SK-N-SH (cell line): ENCODE results near the gene PAM. TPM values are rescaled to one million over a fixed set of nuclear protein-coding genes. Genes with fewer than 3 reads are reported as not detected.

Experiments
- CTCF ChIA-PET: fragments of 300-600, 350-600 bp; formaldehyde crosslinking; extraction: SDS; loops from one replicate; lab custom pipeline; 2021; lab: Yijun Ruan, JAX
- POLR2A ChIA-PET: fragments of 350-600 bp; sonication (Branson Sonifier 250); formaldehyde crosslinking; extraction: SDS; loops from one replicate; lab custom pipeline; 2020; ENCODE audit warnings: antibody characterized with exemption, inconsistent platforms; lab: Yijun Ruan, JAX
- DNase-seq: peaks from one replicate; pipeline ENCODE4 v3.0.0; 2012
- H2AFZ ChIP-seq: fragments of 200-600 bp; sonication (generic); 2 replicates; pipeline ENCODE4 v1.8.1; 2016; ENCODE audit warnings: antibody characterized with exemption, mild to moderate bottlenecking, low read depth
- H3F3A ChIP-seq: fragments of 200-600 bp; sonication (generic); replicated peaks from 2 replicates; pipeline ENCODE3; 2016; ENCODE audit warnings: antibody characterized with exemption, mild to moderate bottlenecking; ENCODE audit not compliant: insufficient read depth
- H3K27ac ChIP-seq, 2 experiments: fragments of 200-500 bp in 1 of 2; fragments of 200-600 bp in 1 of 2; sonication (Bioruptor generic) in 1 of 2; sonication (generic), shearing (Covaris generic) in 1 of 2; 2 replicates each; pipeline versions ENCODE4 v1.5.1 to v1.6.1; 2014 to 2016; ENCODE audit warnings: low read depth in 2 of 2, inconsistent platforms in 1 of 2, low read length in 1 of 2, mild to moderate bottlenecking in 1 of 2, mixed read lengths in 1 of 2
- H3K27me3 ChIP-seq: fragments of 200-600 bp; sonication (generic), shearing (Covaris generic); 2 replicates; pipeline ENCODE4 v1.6.1; 2016; ENCODE audit warnings: mixed run types; ENCODE audit not compliant: insufficient read depth
- H3K36me3 ChIP-seq, 2 experiments: fragments of 200-500 bp in 1 of 2; fragments of 200-600 bp in 1 of 2; sonication (Bioruptor generic) in 1 of 2; sonication (generic) in 1 of 2; replicated peaks in 1 of 2; 2 replicates each; pipeline versions ENCODE3 to v1.5.1; 2014 to 2016; ENCODE audit warnings: low read length in 1 of 2, mild to moderate bottlenecking in 1 of 2; ENCODE audit not compliant: insufficient read depth in 2 of 2, control insufficient read depth in 1 of 2
- H3K4me1 ChIP-seq, 2 experiments: fragments of 200-500 bp in 1 of 2; fragments of 200-600 bp in 1 of 2; sonication (Bioruptor generic) in 1 of 2; sonication (generic), shearing (Covaris generic) in 1 of 2; 2 replicates each; pipeline versions ENCODE4 v1.5.1 to v1.6.1; 2014 to 2016; ENCODE audit warnings: low read depth in 1 of 2, low read length in 1 of 2, mixed run types in 1 of 2; ENCODE audit not compliant: insufficient read depth in 2 of 2, control insufficient read depth in 1 of 2
- H3K4me2 ChIP-seq: fragments of 200-600 bp; sonication (generic), shearing (Covaris generic); 2 replicates; pipeline ENCODE4 v1.6.1; 2017; ENCODE audit warnings: mixed run types
- H3K4me3 ChIP-seq, 2 experiments: fragments of 200-500 bp in 1 of 2; fragments of 200-600 bp in 1 of 2; sonication (Bioruptor generic) in 1 of 2; sonication (generic), shearing (Covaris generic) in 1 of 2; 2 replicates each; pipeline versions ENCODE4 v1.5.1 to v1.8.1; 2014 to 2016; ENCODE audit warnings: low read depth in 2 of 2, inconsistent platforms in 1 of 2, low read length in 1 of 2, mild to moderate bottlenecking in 1 of 2, mixed read lengths in 1 of 2, moderate library complexity in 1 of 2
- H3K79me2 ChIP-seq: fragments of 200-600 bp; sonication (generic); 2 replicates; pipeline ENCODE4 v1.8.1; 2017; ENCODE audit warnings: mild to moderate bottlenecking; ENCODE audit not compliant: insufficient read depth
- H3K9ac ChIP-seq: fragments of 200-600 bp; sonication (generic); 2 replicates; pipeline ENCODE4 v1.6.1; 2017; ENCODE audit warnings: mixed run types
- H3K9me2 ChIP-seq: fragments of 200-600 bp; sonication (generic); 2 replicates; pipeline ENCODE4 v1.6.1; 2017; ENCODE audit warnings: mixed run types
- H3K9me3 ChIP-seq: fragments of 200-600 bp; sonication (generic); 2 replicates; pipeline ENCODE4 v1.6.1; 2017; ENCODE audit warnings: mixed run types, mild to moderate bottlenecking, moderate library complexity
- H4K20me1 ChIP-seq: fragments of 200-600 bp; sonication (generic); 2 replicates; pipeline ENCODE4 v1.6.1; 2017; ENCODE audit warnings: mild to moderate bottlenecking, mixed run types; ENCODE audit not compliant: insufficient read depth
- CHD2 ChIP-seq: fragments of 150-350 bp; IDR thresholded peaks from 2 replicates; pipeline ENCODE4 v1.6.1; 2018; ENCODE audit warnings: low read length; ENCODE audit not compliant: partially characterized antibody
- EP300 ChIP-seq, 2 experiments: IDR thresholded peaks; 2 replicates each; pipeline versions ENCODE4 v1.4.0 to v1.6.1; 2012; ENCODE audit warnings: borderline replicate concordance in 1 of 2, low read depth in 1 of 2, low read length in 1 of 2
- FOXJ3 ChIP-seq: sonication (generic); formaldehyde crosslinking; IDR thresholded peaks from 2 replicates; pipeline ENCODE4 v1.5.1; 2020; ENCODE audit warnings: mild to moderate bottlenecking, missing genetic modification reagents
- FOXM1 ChIP-seq: IDR thresholded peaks from 2 replicates; pipeline ENCODE4 v1.4.0; 2012; ENCODE audit warnings: low read depth, mild to moderate bottlenecking
- GATA2 ChIP-seq: sonication (generic); formaldehyde crosslinking; IDR thresholded peaks from 2 replicates; pipeline ENCODE4 v1.5.0; 2020; ENCODE audit warnings: mild to moderate bottlenecking, missing genetic modification reagents
- JUND ChIP-seq: IDR thresholded peaks from 2 replicates; pipeline ENCODE4 v1.4.0; 2012
- MEF2A ChIP-seq: IDR thresholded peaks from 2 replicates; pipeline ENCODE4 v1.4.0; 2012; ENCODE audit warnings: low read depth, borderline replicate concordance
- MXI1 ChIP-seq: IDR thresholded peaks from 2 replicates; pipeline ENCODE4 v1.6.1; 2012; ENCODE audit warnings: mild to moderate bottlenecking, low read depth, low read length, improper control_type of control experiment
- PBX3 ChIP-seq: IDR thresholded peaks from 2 replicates; pipeline ENCODE4; 2012
- RCOR1 ChIP-seq: fragments of 150-350 bp; IDR thresholded peaks from 2 replicates; pipeline ENCODE4 v1.6.1; 2017; ENCODE audit warnings: antibody characterized with exemption, low read length
- RXRA ChIP-seq: IDR thresholded peaks from 2 replicates; pipeline ENCODE4 v1.4.0; 2012; ENCODE audit warnings: low read depth, mild to moderate bottlenecking, borderline replicate concordance
- SIN3A ChIP-seq: IDR thresholded peaks from 2 replicates; pipeline ENCODE4 v1.6.1; 2012; ENCODE audit warnings: low read depth, mild to moderate bottlenecking, low read length, moderate library complexity, borderline replicate concordance
- SMC3 ChIP-seq: IDR thresholded peaks from 2 replicates; pipeline ENCODE4 v1.6.1; 2012; ENCODE audit warnings: low read depth, low read length, improper control_type of control experiment
- TAF1 ChIP-seq: IDR thresholded peaks from 2 replicates; pipeline ENCODE4 v1.6.1; 2012; ENCODE audit warnings: low read depth, mild to moderate bottlenecking, low read length, moderate library complexity, borderline replicate concordance
- TCF12 ChIP-seq: IDR thresholded peaks from 2 replicates; pipeline ENCODE4 v1.4.0; 2012
- TEAD4 ChIP-seq: IDR thresholded peaks from 2 replicates; pipeline ENCODE4 v1.4.0; 2012; ENCODE audit warnings: mild to moderate bottlenecking, borderline replicate concordance; ENCODE audit not compliant: insufficient read depth
- USF1 ChIP-seq: IDR thresholded peaks from 2 replicates; pipeline ENCODE4 v1.4.0; 2012; ENCODE audit warnings: low read depth, borderline replicate concordance
- YY1 ChIP-seq: IDR thresholded peaks from 2 replicates; pipeline ENCODE4 v1.4.0; 2012; ENCODE audit warnings: low read depth, mild to moderate bottlenecking
- WGBS: methylation state at CpG from one replicate; pipeline ENCODE4 v1.1.6; 2017; ENCODE audit warnings: low lambda C conversion rate; 5-methylcytosine and 5-hydroxymethylcytosine counted together
- polyA plus RNA-seq, 3 experiments: library from polyadenylated mRNA; depleted of rRNA; stranded (reverse); fragments of >200 nt; gene quantifications; 2 replicates each; pipeline ENCODE4 v1.2.3, GENCODE V29; 2012
- TF ChIP-seq, protein P1 (sequence below): fragments of 150-350 bp; IDR thresholded peaks from 2 replicates; pipeline ENCODE4 v1.6.1; 2016; ENCODE audit warnings: mild to moderate bottlenecking, low read depth, low read length
- TF ChIP-seq, protein P2 (sequence below): fragments of 150-350 bp; IDR thresholded peaks from 2 replicates; pipeline ENCODE4 v1.6.1; 2017; ENCODE audit warnings: antibody characterized with exemption, low read length, low read depth, borderline replicate concordance

Gene PAM
- polyA plus RNA-seq, 1 of the 3 experiments (the other 2 are of a cell fraction) = 507 TPM

DNA sequence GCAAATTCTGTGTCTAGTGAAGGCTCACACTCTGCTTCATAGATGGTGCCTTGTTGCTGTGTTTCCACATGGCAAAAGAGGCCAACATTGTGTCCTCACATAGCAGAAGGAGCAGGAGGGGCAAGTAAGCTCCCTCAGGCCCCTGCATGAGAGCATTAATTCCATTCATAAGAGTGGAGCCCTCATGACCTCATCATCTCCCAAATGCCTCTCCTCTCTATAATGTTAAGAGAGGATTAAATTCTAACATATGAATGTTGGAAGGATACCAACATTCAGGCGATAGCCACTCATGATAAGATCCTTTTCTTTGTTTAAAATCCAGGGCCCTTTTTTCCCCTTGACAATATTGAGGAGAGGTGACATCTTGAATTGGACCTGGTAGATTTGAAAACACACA, 35.2 kb upstream of the PAM start:
- Histone ChIP-seq H3K79me2 (no peaks in the 10 kb centered on the region), H2AFZ (no peak overlapping the region), H3K9ac (no peak overlapping the region), H3K27me3 (no peaks in the 10 kb centered on the region), H3F3A (peaks cover 8% of the 10 kb centered on the region), H3K9me3 (no peaks in the 10 kb centered on the region), H3K36me3 (no peaks in the 10 kb centered on the region), H3K27ac (no peak overlapping the region), H3K4me3 (no peak overlapping the region), H3K9me2 (no peaks in the 10 kb centered on the region), H3K4me1 (peaks cover 0 to 12% of the 10 kb centered on the region in 2 experiments; a peak in 2 of 4 replicates), H4K20me1 (no peaks in the 10 kb centered on the region), H3K4me2 (no peak overlapping the region)
- POLR2A ChIA-PET = no interaction called here
- CTCF ChIA-PET = no interaction called here
- 71% methylated on average over 1 of the region's 1 CpG for WGBS
- no peak for TF ChIP-seq FOXJ3
- TF ChIP-seq JUND = no peak
- TF ChIP-seq, protein P1, sequence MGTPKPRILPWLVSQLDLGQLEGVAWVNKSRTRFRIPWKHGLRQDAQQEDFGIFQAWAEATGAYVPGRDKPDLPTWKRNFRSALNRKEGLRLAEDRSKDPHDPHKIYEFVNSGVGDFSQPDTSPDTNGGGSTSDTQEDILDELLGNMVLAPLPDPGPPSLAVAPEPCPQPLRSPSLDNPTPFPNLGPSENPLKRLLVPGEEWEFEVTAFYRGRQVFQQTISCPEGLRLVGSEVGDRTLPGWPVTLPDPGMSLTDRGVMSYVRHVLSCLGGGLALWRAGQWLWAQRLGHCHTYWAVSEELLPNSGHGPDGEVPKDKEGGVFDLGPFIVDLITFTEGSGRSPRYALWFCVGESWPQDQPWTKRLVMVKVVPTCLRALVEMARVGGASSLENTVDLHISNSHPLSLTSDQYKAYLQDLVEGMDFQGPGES = no peak
- no peak for TF ChIP-seq EP300 (IDR thresholded peaks at IDR 0.05; ENCODE audit: borderline replicate concordance in 1 of 2, low read depth in 1 of 2, low read length in 1 of 2)
- TF ChIP-seq MXI1 = no peak
- no peak for DNase-seq

GRCh38 chr5:102720969-102721368, 34.1 kb upstream of the PAM start:
- H3K9me2 ChIP-seq = no peaks in the 10 kb centered on the region
- H3K79me2 ChIP-seq = no peaks in the 10 kb centered on the region
- H3K9ac ChIP-seq = no peak overlapping the region
- H3K36me3 ChIP-seq = no peaks in the 10 kb centered on the region
- ChIA-PET POLR2A (no interaction called here), CTCF (no interaction called here)
- TF ChIP-seq FOXM1 (no peak), FOXJ3 (no peak), RCOR1 (no peak), EP300 (IDR thresholded peaks at IDR 0.05; ENCODE audit: borderline replicate concordance in 1 of 2, low read depth in 1 of 2, low read length in 1 of 2) (no peak), TCF12 (no peak), RXRA (no peak), SMC3 (no peak), USF1 (no peak), TAF1 (no peak), MEF2A (no peak), JUND (no peak), TEAD4 (no peak), MXI1 (no peak), GATA2 (CRISPR knock-in tag) (no peak), SIN3A (no peak), PBX3 (no peak), YY1 (no peak), CHD2 (no peak)
- TF ChIP-seq, protein P2, sequence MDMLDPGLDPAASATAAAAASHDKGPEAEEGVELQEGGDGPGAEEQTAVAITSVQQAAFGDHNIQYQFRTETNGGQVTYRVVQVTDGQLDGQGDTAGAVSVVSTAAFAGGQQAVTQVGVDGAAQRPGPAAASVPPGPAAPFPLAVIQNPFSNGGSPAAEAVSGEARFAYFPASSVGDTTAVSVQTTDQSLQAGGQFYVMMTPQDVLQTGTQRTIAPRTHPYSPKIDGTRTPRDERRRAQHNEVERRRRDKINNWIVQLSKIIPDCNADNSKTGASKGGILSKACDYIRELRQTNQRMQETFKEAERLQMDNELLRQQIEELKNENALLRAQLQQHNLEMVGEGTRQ = no peak
- TF ChIP-seq, protein P1 = no peak
- no peaks in the 10 kb centered on the region for H4K20me1 ChIP-seq
- H3K4me2 ChIP-seq = no peak overlapping the region
- peaks cover 0 to 4% of the 10 kb centered on the region in 2 experiments; a peak in 2 of 4 replicates for H3K4me1 ChIP-seq
- H3K9me3 ChIP-seq = no peaks in the 10 kb centered on the region
- no peak for DNase-seq
- H3F3A ChIP-seq = peaks cover 9% of the 10 kb centered on the region
- H3K27ac ChIP-seq = no peak overlapping the region
- H3K27me3 ChIP-seq = no peaks in the 10 kb centered on the region
- whole genome bisulfite sequencing = 85% methylated on average over 1 of the region's 1 CpG
- no peak overlapping the region for H2AFZ ChIP-seq
- no peak overlapping the region for H3K4me3 ChIP-seq
